Dedifferentiated amniotic fluid mesenchymal stem cell (primary cell): ENCODE measurements around the gene TMC6.
"Not testable (repeated sequence)": the region's sequence is repeated elsewhere in the genome, so short reads cannot be mapped to it uniquely, and the experiment has no call there.

Experiments used
- DNase-seq: peaks from one replicate; pipeline ENCODE4 v3.0.0-alpha.2; 2016; ENCODE audit errors: extremely low spot score

The TMC6 gene

GRCh38 chr17:78081551-78081950 is 47.0 kb downstream of the TMC6 start:
- DNase-seq, result no peak

GRCh38 chr17:78079253-78079652 is 49.3 kb downstream of the TMC6 start:
- no peak for DNase-seq

GRCh38 chr17:78075545-78075944 is 53.0 kb downstream of the TMC6 start:
- no peak for DNase-seq

GRCh38 chr17:78075011-78075410 is 53.5 kb downstream of the TMC6 start:
- no peak for DNase-seq

GRCh38 chr17:78072961-78073360 is 55.6 kb downstream of the TMC6 start:
- DNase-seq, result no peak

- DNase-seq, result no peak
These were observed 58.9 kb downstream of the TMC6 start for GRCh38 chr17:78069695-78070094.

- DNase-seq, result not testable (repeated sequence)
These were observed 61.6 kb downstream of the TMC6 start for GRCh38 chr17:78066976-78067375.

GRCh38 chr17:78064708-78065107 is 63.8 kb downstream of the TMC6 start:
- DNase-seq, result no peak

- DNase-seq, result no peak
These were observed 65.1 kb downstream of the TMC6 start for GRCh38 chr17:78063489-78063888.

- no peak for DNase-seq
These were observed 66.0 kb downstream of the TMC6 start for GRCh38 chr17:78062596-78062995.
